Measurements from ENCODE around the gene PRR27.

Gene PRR27

DNA sequence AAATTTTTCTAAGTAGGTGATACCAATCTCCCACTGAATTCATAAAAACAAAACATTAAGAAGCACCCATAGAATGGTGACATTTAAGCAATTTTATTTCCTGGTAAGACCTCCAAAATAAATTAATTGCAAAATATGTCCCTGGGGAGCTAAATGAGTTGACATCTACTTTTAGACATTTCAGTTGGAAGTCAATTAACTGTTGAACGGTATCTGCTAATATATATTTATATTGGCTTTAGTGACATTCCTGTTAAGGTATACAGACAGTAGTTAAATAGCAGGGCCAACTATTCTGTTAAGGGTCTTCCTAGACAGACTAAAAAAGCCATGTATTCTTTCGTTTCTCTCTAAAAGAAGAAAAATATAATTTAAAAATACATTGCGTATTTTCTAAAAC, at the start of gene PRR27:
TSS of gene PRR27 (plus strand) at position 301 of the 400 bp plus-strand sequence. CDS start 139 bp downstream, outside the sequence.
- Histone ChIP-seq H2AFZ (ENCODE audit: low read length) (no peak within 1 kb of the TSS), H3K27me3 (ENCODE audit: insufficient read depth, low read length, poor library complexity, severe bottlenecking) (no peaks in the 10 kb centered on the region), H3K4me1 (ENCODE audit: insufficient read depth, low read length, poor library complexity, severe bottlenecking) (no peaks in the 10 kb centered on the region), H3K9me3 (ENCODE audit: insufficient read depth, low read depth, low read length) (no peaks in the 10 kb centered on the region), H3K9ac (ENCODE audit: low read depth, low read length, poor library complexity, severe bottlenecking) (no peak within 1 kb of the TSS), H3K4me3 (ENCODE audit: low read length, poor library complexity, severe bottlenecking) (no peak within 1 kb of the TSS), H3K4me2 (ENCODE audit: low read depth, low read length, poor library complexity, severe bottlenecking) (no peak within 1 kb of the TSS), H3K79me2 (ENCODE audit: insufficient read depth, low read length) (no peaks in the 10 kb centered on the region), H3K9me2 (replicated peaks; ENCODE audit: low read depth, low read length) (no peaks in the 10 kb centered on the region), H4K20me1 (ENCODE audit: insufficient read depth, low read length, poor library complexity, severe bottlenecking) (no peaks in the 10 kb centered on the region), H3F3A (ENCODE audit: low read depth) (no peaks in the 10 kb centered on the region), H3K36me3 (ENCODE audit: insufficient read depth, low read length) (no peaks in the 10 kb centered on the region)
- TF ChIP-seq, protein P1, sequence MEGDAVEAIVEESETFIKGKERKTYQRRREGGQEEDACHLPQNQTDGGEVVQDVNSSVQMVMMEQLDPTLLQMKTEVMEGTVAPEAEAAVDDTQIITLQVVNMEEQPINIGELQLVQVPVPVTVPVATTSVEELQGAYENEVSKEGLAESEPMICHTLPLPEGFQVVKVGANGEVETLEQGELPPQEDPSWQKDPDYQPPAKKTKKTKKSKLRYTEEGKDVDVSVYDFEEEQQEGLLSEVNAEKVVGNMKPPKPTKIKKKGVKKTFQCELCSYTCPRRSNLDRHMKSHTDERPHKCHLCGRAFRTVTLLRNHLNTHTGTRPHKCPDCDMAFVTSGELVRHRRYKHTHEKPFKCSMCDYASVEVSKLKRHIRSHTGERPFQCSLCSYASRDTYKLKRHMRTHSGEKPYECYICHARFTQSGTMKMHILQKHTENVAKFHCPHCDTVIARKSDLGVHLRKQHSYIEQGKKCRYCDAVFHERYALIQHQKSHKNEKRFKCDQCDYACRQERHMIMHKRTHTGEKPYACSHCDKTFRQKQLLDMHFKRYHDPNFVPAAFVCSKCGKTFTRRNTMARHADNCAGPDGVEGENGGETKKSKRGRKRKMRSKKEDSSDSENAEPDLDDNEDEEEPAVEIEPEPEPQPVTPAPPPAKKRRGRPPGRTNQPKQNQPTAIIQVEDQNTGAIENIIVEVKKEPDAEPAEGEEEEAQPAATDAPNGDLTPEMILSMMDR (conservative IDR thresholded peaks at IDR 0.05; ENCODE audit: low read length) = no peak
- no peak for TF ChIP-seq EZH2phosphoT487 (IDR thresholded peaks at IDR 0.05; ENCODE audit: borderline replicate concordance)

DNA sequence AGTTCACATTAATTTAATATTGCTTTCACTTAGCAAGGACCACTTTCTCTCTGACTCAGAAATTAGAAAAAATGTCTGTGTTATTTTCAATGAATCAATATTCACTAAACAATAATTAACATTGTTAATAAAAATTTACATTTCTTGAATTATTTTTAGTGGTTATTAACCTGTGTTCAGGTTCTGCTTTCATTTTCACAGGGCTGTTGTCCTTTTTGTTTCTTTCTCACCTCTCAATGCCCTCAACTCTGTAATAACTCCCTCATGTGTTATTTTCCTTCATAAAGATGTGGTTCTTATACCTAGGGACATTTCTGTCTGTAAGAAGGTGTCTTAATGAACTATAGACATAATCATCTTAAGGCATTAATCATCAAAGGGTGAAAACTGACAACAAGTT, 43.1 kb upstream of the PRR27 start:
- Histone ChIP-seq H3K4me1 (ENCODE audit: insufficient read depth, low read length, poor library complexity, severe bottlenecking) (no peaks in the 10 kb centered on the region), H3K9ac (ENCODE audit: low read depth, low read length, poor library complexity, severe bottlenecking) (no peak overlapping the region), H3K36me3 (ENCODE audit: insufficient read depth, low read length) (no peaks in the 10 kb centered on the region), H3K9me3 (ENCODE audit: insufficient read depth, low read depth, low read length) (no peaks in the 10 kb centered on the region), H2AFZ (ENCODE audit: low read length) (no peak overlapping the region), H3K4me2 (ENCODE audit: low read depth, low read length, poor library complexity, severe bottlenecking) (no peak overlapping the region), H4K20me1 (ENCODE audit: insufficient read depth, low read length, poor library complexity, severe bottlenecking) (no peaks in the 10 kb centered on the region), H3K9me2 (replicated peaks; ENCODE audit: low read depth, low read length) (no peaks in the 10 kb centered on the region), H3K79me2 (ENCODE audit: insufficient read depth, low read length) (no peaks in the 10 kb centered on the region), H3K27me3 (ENCODE audit: insufficient read depth, low read length, poor library complexity, severe bottlenecking) (no peaks in the 10 kb centered on the region), H3F3A (ENCODE audit: low read depth) (no peaks in the 10 kb centered on the region), H3K4me3 (ENCODE audit: low read length, poor library complexity, severe bottlenecking) (no peak overlapping the region)
- TF ChIP-seq EZH2phosphoT487 (IDR thresholded peaks at IDR 0.05; ENCODE audit: borderline replicate concordance) = no peak
- TF ChIP-seq, protein P1 (conservative IDR thresholded peaks at IDR 0.05; ENCODE audit: low read length) = no peak

DNA sequence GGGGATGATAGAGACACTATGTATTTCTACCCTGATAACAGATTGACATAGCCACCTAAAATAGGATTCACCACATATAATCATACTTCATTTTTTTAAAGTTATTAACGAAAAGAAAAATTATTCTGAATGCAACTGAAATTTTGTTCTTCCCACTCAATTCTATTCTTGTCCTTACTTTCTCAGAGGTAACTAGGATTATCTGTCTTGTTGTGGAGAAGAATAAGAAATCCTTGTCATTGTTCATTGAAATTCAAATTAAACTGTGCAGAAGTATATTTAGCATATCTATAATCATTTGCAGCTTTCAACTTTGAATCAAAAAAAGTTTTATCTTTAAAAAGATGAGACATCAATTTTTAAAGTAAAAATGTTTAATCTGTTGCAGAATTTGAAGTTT, 40.4 kb upstream of the PRR27 start:
- no peak overlapping the region for H3K9ac ChIP-seq (ENCODE audit: low read depth, low read length, poor library complexity, severe bottlenecking)
- no peaks in the 10 kb centered on the region for H3K27me3 ChIP-seq (ENCODE audit: insufficient read depth, low read length, poor library complexity, severe bottlenecking)
- H3K9me3 ChIP-seq (ENCODE audit: insufficient read depth, low read depth, low read length) = no peaks in the 10 kb centered on the region
- H3K4me1 ChIP-seq (ENCODE audit: insufficient read depth, low read length, poor library complexity, severe bottlenecking) = no peaks in the 10 kb centered on the region
- no peak overlapping the region for H2AFZ ChIP-seq (ENCODE audit: low read length)
- TF ChIP-seq, protein P1 (conservative IDR thresholded peaks at IDR 0.05; ENCODE audit: low read length) = no peak
- no peak for TF ChIP-seq EZH2phosphoT487 (IDR thresholded peaks at IDR 0.05; ENCODE audit: borderline replicate concordance)
- no peaks in the 10 kb centered on the region for H3K79me2 ChIP-seq (ENCODE audit: insufficient read depth, low read length)
- H3F3A ChIP-seq (ENCODE audit: low read depth) = no peaks in the 10 kb centered on the region
- no peak overlapping the region for H3K4me2 ChIP-seq (ENCODE audit: low read depth, low read length, poor library complexity, severe bottlenecking)
- no peaks in the 10 kb centered on the region for H3K36me3 ChIP-seq (ENCODE audit: insufficient read depth, low read length)
- H3K4me3 ChIP-seq (ENCODE audit: low read length, poor library complexity, severe bottlenecking) = no peak overlapping the region
- no peaks in the 10 kb centered on the region for H3K9me2 ChIP-seq (replicated peaks; ENCODE audit: low read depth, low read length)
- no peaks in the 10 kb centered on the region for H4K20me1 ChIP-seq (ENCODE audit: insufficient read depth, low read length, poor library complexity, severe bottlenecking)

Measured in Loucy (cell line).